ENCODE data around the gene ARF6. TPM values are rescaled to one million over a fixed set of nuclear protein-coding genes. Genes with fewer than 3 reads are reported as not detected.
"Not testable (repeated sequence)": the region's sequence is repeated elsewhere in the genome, so short reads cannot be mapped to it uniquely, and the experiment has no call there.

Gene ARF6
- total and polyA plus RNA-seq, 4 donors = 20.3 to 56.2 (median 24.5) TPM

DNA sequence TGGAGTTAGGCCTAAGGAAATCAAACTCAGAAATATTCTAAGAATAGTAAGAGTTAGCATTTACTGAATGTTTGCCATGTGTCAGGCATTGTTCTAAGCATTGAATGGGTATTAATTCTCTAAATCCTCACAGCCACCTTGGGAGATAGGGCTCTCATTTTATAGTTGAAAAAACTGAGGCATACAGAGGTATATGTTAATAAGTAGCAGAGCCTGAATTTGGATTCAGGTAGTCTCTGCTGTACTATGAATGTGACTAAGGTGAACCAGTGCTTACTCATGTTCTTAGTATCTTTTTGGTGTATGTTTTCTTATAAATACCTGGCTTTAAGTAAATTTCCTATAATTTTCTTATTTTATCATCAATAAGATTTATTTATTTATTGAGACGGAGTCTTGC lies 8.1 kb downstream of the ARF6 start (continued):
- TF ChIP-seq, protein P1, sequence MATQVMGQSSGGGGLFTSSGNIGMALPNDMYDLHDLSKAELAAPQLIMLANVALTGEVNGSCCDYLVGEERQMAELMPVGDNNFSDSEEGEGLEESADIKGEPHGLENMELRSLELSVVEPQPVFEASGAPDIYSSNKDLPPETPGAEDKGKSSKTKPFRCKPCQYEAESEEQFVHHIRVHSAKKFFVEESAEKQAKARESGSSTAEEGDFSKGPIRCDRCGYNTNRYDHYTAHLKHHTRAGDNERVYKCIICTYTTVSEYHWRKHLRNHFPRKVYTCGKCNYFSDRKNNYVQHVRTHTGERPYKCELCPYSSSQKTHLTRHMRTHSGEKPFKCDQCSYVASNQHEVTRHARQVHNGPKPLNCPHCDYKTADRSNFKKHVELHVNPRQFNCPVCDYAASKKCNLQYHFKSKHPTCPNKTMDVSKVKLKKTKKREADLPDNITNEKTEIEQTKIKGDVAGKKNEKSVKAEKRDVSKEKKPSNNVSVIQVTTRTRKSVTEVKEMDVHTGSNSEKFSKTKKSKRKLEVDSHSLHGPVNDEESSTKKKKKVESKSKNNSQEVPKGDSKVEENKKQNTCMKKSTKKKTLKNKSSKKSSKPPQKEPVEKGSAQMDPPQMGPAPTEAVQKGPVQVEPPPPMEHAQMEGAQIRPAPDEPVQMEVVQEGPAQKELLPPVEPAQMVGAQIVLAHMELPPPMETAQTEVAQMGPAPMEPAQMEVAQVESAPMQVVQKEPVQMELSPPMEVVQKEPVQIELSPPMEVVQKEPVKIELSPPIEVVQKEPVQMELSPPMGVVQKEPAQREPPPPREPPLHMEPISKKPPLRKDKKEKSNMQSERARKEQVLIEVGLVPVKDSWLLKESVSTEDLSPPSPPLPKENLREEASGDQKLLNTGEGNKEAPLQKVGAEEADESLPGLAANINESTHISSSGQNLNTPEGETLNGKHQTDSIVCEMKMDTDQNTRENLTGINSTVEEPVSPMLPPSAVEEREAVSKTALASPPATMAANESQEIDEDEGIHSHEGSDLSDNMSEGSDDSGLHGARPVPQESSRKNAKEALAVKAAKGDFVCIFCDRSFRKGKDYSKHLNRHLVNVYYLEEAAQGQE (IDR thresholded peaks at IDR 0.05) = no peak
- no peak for TF ChIP-seq RAD21 (IDR thresholded peaks at IDR 0.05)
- no peak for TF ChIP-seq FOXA2 (IDR thresholded peaks at IDR 0.05)
- no peak for TF ChIP-seq HNF4G (IDR thresholded peaks at IDR 0.05)
- no peak for TF ChIP-seq RXRA (IDR thresholded peaks at IDR 0.05)

DNA sequence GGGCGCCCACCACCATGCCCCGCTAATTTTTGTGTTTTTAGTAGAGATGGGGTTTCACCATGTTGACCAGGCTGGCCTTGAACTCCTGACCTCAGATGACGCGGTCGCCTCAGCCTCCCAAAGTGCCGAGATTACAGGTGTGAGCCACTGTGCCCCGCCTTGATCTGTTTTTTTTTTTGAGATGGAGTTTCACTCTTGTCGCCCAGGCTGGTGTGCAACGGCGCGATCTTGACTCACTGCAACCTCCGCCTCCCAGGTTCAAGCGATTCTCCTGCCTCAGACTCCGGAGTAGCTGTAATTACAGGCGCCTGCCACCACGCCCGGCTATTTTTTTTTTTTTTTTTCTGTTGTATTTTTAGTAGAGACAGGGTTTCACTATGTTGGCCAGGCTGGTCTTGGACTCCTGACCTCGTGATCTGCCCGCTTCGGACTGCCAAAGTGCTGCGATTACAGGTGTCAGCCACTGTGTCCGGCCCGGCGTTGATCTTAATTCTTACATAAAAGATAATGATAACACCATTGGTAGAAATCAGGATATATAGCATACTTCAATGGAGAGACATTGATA lies 9.9 kb downstream of the ARF6 start:
- H3K36me3 ChIP-seq (ENCODE audit: control insufficient read depth in 4 of 4, insufficient read depth in 3 of 4, low read depth in 1 of 4, low read length in 3 of 4); H3K9ac ChIP-seq (ENCODE audit: low read depth in 1 of 2, low read length in 2 of 2); H3K9me3 ChIP-seq (ENCODE audit: control insufficient read depth in 4 of 4, low read length in 3 of 4); H3K4me1 ChIP-seq (ENCODE audit: control insufficient read depth in 4 of 4, insufficient read depth in 4 of 4, low read length in 3 of 4); DNase-seq (ENCODE audit: low spot score); H3K27me3 ChIP-seq (ENCODE audit: control insufficient read depth in 4 of 4, insufficient read depth in 4 of 4, low read length in 3 of 4): not testable (repeated sequence)
- TF ChIP-seq HNF4G (IDR thresholded peaks at IDR 0.05) (peak; percentile 31), RAD21 (IDR thresholded peaks at IDR 0.05) (peak; percentile 24 to 54), NR2F2 (IDR thresholded peaks at IDR 0.05) (peak; percentile 32), SP1 (IDR thresholded peaks at IDR 0.05) (peak; percentile 56), YY1 (IDR thresholded peaks at IDR 0.05) (peak; percentile 59), HNF4A (conservative IDR thresholded peaks at IDR 0.05) (peak; percentile 78 to 82), JUND (IDR thresholded peaks at IDR 0.05) (peak in 1 of 2 donors; percentile 33), RXRA (IDR thresholded peaks at IDR 0.05) (peak; percentile 61 to 70)
- TF ChIP-seq, protein P2, sequence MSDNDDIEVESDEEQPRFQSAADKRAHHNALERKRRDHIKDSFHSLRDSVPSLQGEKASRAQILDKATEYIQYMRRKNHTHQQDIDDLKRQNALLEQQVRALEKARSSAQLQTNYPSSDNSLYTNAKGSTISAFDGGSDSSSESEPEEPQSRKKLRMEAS (IDR thresholded peaks at IDR 0.05) = peak; percentile 12
- TF ChIP-seq, protein P3, sequence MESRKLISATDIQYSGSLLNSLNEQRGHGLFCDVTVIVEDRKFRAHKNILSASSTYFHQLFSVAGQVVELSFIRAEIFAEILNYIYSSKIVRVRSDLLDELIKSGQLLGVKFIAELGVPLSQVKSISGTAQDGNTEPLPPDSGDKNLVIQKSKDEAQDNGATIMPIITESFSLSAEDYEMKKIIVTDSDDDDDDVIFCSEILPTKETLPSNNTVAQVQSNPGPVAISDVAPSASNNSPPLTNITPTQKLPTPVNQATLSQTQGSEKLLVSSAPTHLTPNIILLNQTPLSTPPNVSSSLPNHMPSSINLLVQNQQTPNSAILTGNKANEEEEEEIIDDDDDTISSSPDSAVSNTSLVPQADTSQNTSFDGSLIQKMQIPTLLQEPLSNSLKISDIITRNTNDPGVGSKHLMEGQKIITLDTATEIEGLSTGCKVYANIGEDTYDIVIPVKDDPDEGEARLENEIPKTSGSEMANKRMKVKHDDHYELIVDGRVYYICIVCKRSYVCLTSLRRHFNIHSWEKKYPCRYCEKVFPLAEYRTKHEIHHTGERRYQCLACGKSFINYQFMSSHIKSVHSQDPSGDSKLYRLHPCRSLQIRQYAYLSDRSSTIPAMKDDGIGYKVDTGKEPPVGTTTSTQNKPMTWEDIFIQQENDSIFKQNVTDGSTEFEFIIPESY (IDR thresholded peaks at IDR 0.05) = peak; percentile 35
- TF ChIP-seq, protein P4, sequence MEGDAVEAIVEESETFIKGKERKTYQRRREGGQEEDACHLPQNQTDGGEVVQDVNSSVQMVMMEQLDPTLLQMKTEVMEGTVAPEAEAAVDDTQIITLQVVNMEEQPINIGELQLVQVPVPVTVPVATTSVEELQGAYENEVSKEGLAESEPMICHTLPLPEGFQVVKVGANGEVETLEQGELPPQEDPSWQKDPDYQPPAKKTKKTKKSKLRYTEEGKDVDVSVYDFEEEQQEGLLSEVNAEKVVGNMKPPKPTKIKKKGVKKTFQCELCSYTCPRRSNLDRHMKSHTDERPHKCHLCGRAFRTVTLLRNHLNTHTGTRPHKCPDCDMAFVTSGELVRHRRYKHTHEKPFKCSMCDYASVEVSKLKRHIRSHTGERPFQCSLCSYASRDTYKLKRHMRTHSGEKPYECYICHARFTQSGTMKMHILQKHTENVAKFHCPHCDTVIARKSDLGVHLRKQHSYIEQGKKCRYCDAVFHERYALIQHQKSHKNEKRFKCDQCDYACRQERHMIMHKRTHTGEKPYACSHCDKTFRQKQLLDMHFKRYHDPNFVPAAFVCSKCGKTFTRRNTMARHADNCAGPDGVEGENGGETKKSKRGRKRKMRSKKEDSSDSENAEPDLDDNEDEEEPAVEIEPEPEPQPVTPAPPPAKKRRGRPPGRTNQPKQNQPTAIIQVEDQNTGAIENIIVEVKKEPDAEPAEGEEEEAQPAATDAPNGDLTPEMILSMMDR (IDR thresholded peaks at IDR 0.05; ENCODE audit: low read depth, low read length, missing input control) = peak; percentile 18
- H3K27ac ChIP-seq (ENCODE audit: low read depth in 1 of 2, low read length in 2 of 2) = peak overlapping the region; percentile 49 to 54
- 32% methylated on average over 24 of the region's 24 CpGs for WGBS
- H3K4me3 ChIP-seq (ENCODE audit: low read depth in 1 of 3, low read length in 3 of 3) = peak overlapping the region in 1 of 3 donors; percentile 36

DNA sequence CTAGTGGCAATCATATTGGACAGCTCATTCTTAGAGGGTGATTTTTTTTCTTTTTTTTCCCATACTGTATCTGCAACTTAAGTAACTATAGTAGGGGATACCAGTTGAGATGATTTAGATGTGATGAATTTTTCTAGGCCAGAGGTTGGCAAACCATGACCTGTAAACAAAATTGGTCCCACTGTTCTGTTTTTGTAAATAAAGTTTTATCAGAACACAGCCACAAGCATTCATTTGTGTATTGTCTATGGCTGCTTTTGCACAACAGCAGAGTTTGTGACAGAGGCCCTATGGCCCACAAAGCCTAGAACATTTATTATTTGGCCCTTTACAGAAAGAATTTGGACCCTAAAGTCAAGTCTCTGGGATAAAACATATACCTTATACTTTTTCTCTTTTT lies 11.4 kb downstream of the ARF6 start:
- H3K4me3 ChIP-seq (ENCODE audit: low read depth in 1 of 3, low read length in 3 of 3) = no peak overlapping the region
- TF ChIP-seq, protein P5, sequence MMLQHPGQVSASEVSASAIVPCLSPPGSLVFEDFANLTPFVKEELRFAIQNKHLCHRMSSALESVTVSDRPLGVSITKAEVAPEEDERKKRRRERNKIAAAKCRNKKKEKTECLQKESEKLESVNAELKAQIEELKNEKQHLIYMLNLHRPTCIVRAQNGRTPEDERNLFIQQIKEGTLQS (IDR thresholded peaks at IDR 0.05) = no peak
- TF ChIP-seq JUND (IDR thresholded peaks at IDR 0.05) = no peak
- no peak for TF ChIP-seq HNF4A (conservative IDR thresholded peaks at IDR 0.05)
- no peak for TF ChIP-seq FOXA1 (IDR thresholded peaks at IDR 0.05)
- TF ChIP-seq, protein P4 (IDR thresholded peaks at IDR 0.05; ENCODE audit: low read depth, low read length, missing input control) = no peak
- no peak for DNase-seq (ENCODE audit: low spot score)

More for the DNA sequence above, 11.4 kb downstream of the ARF6 start:
- Histone ChIP-seq H3K27me3 (ENCODE audit: control insufficient read depth in 4 of 4, insufficient read depth in 4 of 4, low read length in 3 of 4) (no peaks in the 10 kb centered on the region), H3K9me3 (ENCODE audit: control insufficient read depth in 4 of 4, low read length in 3 of 4) (no peaks in the 10 kb centered on the region), H3K36me3 (ENCODE audit: control insufficient read depth in 4 of 4, insufficient read depth in 3 of 4, low read depth in 1 of 4, low read length in 3 of 4) (no peaks in the 10 kb centered on the region), H3K9ac (ENCODE audit: low read depth in 1 of 2, low read length in 2 of 2) (no peak overlapping the region), H3K27ac (ENCODE audit: low read depth in 1 of 2, low read length in 2 of 2) (no peak overlapping the region), H3K4me1 (ENCODE audit: control insufficient read depth in 4 of 4, insufficient read depth in 4 of 4, low read length in 3 of 4) (peaks cover 0 to 2% (median 0%) of the 10 kb centered on the region in 4 donors)

Data from liver (tissue), 9 donors.